GM18511 (cell line): Measurements from ENCODE around the gene PDGFRB.
A peak's percentile ranks its signal among the peaks of the same experiment; 100 is the strongest.

Experiments
- ATAC-seq: cut with Tn5 transposase; IDR thresholded peaks from one replicate; pipeline ENCODE4 v1.9.1; 2021; ENCODE audit warnings: mild to moderate bottlenecking, moderate library complexity; ENCODE audit not compliant: unreplicated experiment

Gene PDGFRB

DNA sequence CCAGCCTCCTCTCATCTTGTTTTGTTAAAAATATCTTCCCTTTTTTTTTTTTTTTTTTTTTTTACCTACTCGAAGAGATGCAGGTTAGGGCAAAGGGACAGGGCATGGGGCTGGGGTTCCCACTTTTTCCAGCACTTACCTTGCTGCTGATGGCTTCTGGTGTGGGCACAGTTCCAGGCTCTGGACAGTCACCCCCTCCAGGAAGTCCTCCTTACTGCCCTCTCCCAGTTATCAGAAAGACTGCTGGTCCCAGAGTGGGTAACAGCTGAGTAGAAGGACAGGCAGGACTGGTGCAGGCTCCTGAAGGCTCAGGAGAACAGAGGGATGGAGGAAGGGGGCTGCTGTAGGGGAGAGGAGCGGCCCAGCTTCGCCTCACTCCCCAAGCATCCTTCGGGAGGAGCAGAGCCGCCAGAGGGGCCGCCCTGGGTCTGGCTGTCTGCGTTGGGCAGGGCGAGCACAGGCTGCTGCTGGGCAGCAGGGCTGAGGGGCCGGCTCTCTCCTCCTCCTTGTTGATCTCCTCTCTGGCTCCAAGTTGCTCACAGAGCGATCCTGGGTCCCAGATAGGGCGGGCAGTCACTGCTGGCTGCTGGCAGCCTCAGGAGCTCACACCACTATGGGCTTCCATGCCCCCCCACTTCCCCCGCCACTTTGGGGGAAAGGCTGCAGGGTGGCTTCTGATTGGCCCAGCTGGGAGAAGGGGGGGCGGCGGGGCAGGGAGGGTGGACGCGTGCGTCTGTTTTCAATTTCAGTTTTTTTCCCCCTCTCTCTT, at the start of gene PDGFRB:
Gene PDGFRB, minus strand, starts transcription at position 588 of the 769 bp plus-strand sequence. CDS start 18,798 bp downstream, outside the sequence.
- peak; percentile 68 for ATAC-seq

DNA sequence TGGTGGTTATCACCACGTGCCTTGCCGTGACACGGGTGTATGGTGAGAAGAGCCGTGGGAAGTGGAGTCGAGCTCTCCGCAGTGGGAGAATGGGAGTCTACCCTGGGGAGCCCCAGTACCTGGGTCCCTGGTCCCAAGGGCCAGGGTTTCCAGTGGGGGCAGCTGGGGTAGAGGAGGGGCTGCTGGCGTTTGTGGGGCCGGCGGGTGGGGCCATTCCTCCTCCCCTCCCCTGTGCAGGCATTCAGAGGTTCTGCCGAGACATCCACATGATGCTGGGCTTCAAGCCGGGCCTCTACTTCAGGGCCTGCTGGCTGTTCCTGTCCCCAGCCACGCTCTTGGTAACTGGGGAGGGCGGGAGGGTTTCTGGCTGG, 48.9 kb upstream of the PDGFRB start:
- ATAC-seq: no peak

GRCh38 chr5:150203832-150204589, 48.4 kb upstream of the PDGFRB start:
- ATAC-seq: no peak

DNA sequence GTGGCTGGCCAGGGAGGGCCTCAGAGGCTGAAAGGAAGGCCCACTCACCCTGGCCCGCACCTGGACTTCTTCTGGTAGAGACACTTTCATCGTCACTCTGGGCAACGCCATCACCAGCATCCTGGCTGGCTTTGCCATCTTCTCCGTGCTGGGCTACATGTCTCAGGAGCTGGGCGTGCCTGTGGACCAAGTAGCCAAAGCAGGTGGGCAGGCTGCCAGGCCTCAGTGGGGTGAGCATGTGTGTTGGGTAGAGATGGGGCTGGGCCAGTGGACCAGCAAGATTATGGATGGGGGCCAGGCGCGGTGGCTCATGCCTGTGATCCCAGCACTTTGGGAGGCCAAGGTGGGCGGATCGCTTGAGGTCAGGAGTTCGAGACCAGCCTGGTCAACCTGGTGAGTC, 46.9 kb upstream of the PDGFRB start:
- no peak for ATAC-seq

DNA sequence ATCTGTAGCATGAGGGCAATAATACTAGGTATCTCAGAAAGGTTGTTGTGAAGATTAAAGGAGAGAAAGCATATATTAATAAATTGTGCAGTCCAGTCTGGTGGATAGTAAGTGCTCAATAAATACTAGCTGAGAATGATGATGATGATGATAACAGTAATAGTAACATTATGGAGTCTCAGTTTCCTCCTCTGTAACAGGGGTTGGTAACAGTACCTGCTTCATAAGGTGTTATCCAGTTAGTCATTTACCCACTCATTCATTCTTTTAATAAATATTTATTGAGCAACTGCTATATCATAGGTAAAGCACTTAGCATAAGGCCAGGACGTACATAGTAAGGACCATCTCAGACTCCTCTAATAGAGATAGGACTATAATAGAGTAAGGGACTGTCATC, 41.8 kb upstream of the PDGFRB start:
- ATAC-seq: no peak

DNA sequence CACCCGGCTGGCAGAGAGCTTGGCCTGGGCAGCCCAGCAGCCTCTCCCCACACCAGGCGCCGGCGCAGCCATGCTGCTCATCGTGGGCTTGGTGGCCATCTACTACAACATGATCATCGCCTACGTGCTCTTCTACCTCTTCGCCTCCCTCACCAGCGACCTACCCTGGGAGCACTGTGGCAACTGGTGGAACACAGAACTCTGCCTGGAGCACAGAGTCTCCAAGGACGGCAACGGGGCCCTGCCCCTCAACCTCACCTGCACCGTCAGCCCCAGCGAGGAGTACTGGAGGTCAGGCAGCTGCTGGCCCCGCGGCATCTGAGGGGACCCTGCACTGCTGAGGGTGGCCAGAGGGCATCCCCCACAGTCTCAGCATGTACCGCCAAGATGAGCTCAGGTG, 41.3 kb upstream of the PDGFRB start:
- ATAC-seq: no peak

- no peak for ATAC-seq
These were observed 40.9 kb upstream of the PDGFRB start for GRCh38 chr5:150196514-150196913.

DNA sequence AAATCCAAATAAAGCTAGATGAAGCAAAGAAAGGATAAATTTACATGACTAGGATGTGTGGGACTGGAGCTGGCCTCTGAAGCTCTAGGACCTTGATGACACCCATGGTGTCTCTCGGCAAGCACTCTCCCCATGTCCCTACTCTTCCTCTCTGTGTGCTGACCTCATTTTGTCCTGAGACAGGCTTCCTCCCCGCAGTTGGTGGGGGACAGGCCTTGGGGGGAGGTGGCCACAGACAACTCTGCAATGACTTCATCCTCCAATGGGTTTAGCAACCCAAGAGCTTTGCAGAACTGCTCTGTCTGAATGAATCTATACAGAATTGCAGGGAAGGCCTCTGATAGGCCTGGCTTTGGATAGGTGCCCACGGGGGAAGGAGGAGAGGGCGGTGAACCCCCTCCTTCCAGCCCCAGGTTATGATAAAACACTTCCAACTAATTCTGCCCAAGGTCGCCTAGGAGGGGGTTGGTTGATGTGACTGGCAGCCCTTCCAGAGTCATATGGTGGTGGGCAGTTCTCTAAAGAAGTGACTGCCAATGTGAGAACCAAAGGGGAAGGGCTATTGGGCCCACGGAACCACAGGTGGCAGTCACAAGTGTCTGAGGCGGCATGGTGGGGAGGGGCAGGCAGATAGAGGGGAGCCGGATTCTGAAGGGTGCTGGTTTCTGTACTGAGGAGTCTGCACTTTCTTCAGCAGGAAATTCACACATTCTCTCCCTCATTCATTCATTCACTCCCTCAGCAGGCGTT, 40.3 kb upstream of the PDGFRB start:
- no peak for ATAC-seq

GRCh38 chr5:150192462-150192861, 36.8 kb upstream of the PDGFRB start:
- no peak for ATAC-seq

DNA sequence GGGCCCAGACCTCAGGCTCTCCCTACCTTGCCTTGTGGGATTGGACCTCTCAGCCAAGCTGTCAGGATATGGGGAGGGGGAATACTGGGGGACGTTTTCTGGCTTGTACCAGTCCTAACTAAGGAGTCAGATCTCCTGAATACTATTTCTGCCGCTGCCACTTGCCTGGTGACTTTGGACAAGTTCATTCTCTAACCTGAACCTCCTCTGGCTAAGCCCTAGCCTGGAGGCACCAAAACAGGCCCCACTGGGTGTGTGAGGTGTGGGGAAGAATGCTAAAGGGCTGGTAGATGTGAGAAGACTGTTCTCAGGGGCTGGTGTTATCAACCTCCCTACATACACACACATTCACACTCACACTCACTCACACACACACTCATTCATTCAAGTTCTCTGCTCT, 35.3 kb upstream of the PDGFRB start:
- ATAC-seq: no peak

DNA sequence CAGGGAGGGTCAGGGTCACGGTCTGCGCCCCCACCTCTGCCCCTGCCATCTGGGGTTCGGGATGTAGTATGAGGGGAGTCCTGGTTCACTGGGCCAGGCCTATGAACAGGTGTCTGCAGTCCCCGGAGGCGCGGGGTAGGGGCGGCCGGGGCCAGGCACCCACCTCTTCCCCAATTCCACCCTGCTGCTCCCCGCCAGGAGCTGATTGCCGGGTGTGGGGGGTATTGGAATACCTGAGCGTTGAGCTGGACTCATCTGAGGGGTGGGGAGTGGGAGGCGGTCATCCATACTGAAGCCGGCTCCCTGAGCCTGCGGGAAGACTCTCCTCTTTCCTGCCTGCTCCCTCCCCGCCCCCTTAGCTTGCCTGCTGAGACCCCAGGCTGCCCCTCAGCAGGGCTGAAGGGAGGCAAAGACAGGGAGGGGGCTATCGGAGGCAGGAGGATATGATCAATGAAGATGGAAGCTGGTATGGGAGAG, 34.9 kb upstream of the PDGFRB start:
- ATAC-seq: no peak

DNA sequence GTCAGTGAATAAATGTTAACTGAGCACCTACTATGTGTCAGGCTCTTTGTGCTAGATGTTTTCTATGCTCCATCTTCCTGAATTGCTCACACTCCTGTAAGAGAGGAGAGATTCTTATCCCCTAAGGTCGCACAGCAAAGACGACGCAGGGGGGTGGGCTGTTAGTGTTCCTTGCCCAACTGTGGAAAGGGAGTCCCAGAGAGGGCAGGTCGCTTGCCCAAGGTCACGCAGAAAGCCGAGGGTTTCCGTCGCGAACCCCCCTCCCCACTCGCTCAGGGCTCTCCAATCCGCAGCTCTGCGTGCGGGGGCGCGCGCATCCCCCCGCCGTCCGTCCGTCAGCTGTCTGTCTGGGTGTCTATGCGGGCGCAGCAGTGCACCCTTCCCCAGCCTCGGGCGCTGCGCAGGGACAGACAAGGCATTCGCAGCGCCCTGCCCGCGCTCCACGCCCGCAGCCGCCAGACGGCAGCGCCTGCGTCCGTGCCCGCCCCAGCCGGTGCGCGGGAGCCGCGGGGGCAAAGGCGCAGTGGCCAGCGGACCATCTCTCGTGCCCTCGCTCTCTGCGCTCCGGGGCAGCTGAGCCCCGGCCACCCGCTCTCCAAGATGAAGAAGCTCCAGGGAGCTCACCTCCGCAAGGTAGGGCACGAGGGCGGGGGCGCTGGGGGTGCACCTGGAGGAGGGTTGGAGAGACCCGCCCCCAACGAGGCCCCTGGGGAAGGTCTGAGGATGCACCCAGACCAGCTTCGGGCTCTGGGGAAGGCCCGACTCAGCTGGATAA, 34.3 kb upstream of the PDGFRB start, which contains the start of gene SLC6A7:
Gene SLC6A7, plus strand, starts transcription at position 335 of the 775 bp plus-strand sequence. Its CDS starts 266 bp downstream, at position 601.
- ATAC-seq: no peak

DNA sequence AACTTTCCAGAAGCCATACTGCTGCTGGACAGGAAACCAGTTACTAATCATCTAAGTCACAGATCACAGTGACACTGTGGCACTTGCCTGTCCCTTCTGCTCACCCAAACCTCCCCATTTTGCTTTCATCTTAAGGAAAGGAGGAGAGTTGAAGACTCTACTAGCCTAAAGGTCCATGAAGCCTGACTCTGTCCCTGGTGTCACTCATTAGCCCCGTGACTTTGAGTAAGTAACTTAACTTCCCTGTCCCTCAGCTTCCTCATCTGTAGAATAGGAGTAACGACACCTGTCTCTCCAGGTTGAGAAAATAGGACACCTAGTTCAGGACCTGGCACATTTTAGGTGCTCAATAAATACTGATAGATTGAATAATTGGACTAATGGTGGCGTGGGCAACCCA, 33.7 kb upstream of the PDGFRB start:
- no peak for ATAC-seq

DNA sequence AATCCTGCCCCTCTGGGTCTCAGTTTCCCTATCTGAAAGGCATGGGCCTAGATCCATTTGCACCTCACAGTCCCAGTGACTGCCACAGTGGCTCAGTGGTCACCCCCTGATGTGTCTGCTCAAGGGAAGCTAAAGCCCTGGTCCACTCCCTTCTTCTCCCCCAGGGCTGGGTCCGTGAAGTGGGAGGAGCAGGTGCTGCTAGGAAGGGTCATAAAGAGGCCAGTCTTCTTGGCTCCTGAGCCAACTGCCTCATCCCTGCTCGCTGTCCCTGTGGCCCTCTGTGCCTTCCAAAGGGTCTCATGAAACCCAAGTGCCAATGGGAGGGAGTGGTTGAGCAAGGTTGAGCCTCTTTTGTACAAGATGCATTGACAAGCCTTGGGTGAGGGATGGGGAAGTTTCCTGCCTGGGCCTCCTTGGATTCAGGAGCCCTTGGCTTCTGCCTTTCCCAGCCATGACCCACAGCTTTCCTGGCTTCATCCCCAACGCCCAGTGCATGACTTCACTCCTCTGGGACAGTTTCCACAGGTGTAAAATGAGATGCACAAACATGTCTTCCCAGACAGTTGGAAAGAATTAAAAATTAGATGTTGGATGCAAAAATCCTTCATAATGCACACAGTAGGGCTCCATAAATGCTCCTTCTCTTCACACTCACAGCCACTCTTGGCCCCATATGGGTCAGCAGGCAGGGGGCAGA, 32.6 kb upstream of the PDGFRB start:
- ATAC-seq: no peak

- ATAC-seq: no peak
These were observed 31.3 kb upstream of the PDGFRB start for GRCh38 chr5:150186897-150187296.

GRCh38 chr5:150186137-150186536, 30.5 kb upstream of the PDGFRB start:
- no peak for ATAC-seq

GRCh38 chr5:150184990-150185912, 29.6 kb upstream of the PDGFRB start:
- no peak for ATAC-seq

GRCh38 chr5:150184006-150184405, 28.4 kb upstream of the PDGFRB start:
- no peak for ATAC-seq

DNA sequence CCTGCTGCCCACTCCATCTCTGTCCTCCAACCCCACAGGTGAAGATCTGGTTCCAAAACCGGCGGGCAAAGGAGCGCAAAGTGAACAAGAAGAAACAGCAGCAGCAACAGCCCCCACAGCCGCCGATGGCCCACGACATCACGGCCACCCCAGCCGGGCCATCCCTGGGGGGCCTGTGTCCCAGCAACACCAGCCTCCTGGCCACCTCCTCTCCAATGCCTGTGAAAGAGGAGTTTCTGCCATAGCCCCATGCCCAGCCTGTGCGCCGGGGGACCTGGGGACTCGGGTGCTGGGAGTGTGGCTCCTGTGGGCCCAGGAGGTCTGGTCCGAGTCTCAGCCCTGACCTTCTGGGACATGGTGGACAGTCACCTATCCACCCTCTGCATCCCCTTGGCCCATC, 27.8 kb upstream of the PDGFRB start:
- ATAC-seq: no peak
